ENCODE results near the gene ENKUR. TPM values are rescaled to one million over a fixed set of nuclear protein-coding genes. Genes with fewer than 3 reads are reported as not detected.

The ENKUR gene
- total RNA-seq, 6 experiments from 2014 or later = 0.14 to 0.33 (median 0.23) TPM; not detected in 1

DNA sequence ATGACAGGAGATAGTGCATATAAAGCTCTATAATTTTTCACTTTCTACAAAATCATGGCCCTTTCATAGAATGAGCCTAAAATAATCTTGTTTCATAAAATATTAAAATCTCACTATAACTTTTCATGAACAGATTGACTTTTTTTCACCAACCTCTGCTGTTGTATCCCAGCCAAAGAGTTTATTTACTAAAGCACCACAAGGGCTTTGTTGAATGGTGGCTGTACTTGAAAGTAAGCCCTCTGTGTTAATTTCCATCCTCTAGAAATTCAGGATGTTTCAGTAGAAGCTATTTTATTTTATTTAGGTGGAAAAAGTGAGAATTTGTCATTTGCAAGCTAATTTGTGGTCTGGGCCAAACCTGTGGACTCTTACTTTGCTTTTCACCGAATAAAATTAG is 30.7 kb upstream of the ENKUR start:
- 0 out of 2 replicates have a peak, but pooled peaks cover 4% of the 10 kb centered on the region for H3K36me3 Mint-ChIP-seq (ENCODE audit: low read depth)
- DNase-seq = no peak
- H3K4me1 Mint-ChIP-seq (ENCODE audit: low read depth) = peaks cover 19% of the 10 kb centered on the region
- TF ChIP-seq, protein P1, sequence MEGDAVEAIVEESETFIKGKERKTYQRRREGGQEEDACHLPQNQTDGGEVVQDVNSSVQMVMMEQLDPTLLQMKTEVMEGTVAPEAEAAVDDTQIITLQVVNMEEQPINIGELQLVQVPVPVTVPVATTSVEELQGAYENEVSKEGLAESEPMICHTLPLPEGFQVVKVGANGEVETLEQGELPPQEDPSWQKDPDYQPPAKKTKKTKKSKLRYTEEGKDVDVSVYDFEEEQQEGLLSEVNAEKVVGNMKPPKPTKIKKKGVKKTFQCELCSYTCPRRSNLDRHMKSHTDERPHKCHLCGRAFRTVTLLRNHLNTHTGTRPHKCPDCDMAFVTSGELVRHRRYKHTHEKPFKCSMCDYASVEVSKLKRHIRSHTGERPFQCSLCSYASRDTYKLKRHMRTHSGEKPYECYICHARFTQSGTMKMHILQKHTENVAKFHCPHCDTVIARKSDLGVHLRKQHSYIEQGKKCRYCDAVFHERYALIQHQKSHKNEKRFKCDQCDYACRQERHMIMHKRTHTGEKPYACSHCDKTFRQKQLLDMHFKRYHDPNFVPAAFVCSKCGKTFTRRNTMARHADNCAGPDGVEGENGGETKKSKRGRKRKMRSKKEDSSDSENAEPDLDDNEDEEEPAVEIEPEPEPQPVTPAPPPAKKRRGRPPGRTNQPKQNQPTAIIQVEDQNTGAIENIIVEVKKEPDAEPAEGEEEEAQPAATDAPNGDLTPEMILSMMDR (IDR thresholded peaks at IDR 0.05) = no peak
- no peak overlapping the region for H3K4me3 Mint-ChIP-seq
- no peak overlapping the region for H3K27ac Mint-ChIP-seq
- peaks cover 12% of the 10 kb centered on the region; the same call in 1 of the 2 replicates for H3K27me3 Mint-ChIP-seq (ENCODE audit: insufficient read depth)
- H3K9me3 Mint-ChIP-seq = 0 out of 2 replicates have a peak, but pooled peaks cover 6% of the 10 kb centered on the region

DNA sequence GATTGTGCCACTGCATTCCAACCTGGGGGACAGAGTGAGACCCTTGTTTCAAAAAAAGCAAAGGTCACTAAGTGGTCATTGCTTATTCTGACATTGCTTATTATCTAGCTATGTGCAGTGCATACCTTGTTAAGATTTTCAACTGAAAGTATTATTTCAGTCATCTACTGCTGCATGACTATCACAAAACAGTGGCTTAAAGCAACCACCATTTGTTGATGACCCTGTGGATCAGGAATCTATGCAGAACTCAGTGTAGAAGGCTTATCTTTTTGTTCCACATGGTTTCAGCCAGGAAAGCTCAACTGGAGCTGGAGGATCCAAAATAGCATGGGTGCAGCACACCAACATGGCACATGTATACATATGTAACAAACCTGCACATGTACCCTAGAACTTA is 23.6 kb upstream of the ENKUR start:
- Mint-ChIP-seq H3K4me1 (ENCODE audit: low read depth) (peaks cover 19% of the 10 kb centered on the region; the same call in 1 of the 2 replicates), H3K27me3 (ENCODE audit: insufficient read depth) (peaks cover 19% of the 10 kb centered on the region; the same call in 1 of the 2 replicates), H3K9me3 (no peaks in the 10 kb centered on the region), H3K36me3 (ENCODE audit: low read depth) (no peaks in the 10 kb centered on the region), H3K27ac (no peak overlapping the region), H3K4me3 (no peak overlapping the region)
- DNase-seq = no peak
- TF ChIP-seq, protein P1 (IDR thresholded peaks at IDR 0.05) = no peak

DNA sequence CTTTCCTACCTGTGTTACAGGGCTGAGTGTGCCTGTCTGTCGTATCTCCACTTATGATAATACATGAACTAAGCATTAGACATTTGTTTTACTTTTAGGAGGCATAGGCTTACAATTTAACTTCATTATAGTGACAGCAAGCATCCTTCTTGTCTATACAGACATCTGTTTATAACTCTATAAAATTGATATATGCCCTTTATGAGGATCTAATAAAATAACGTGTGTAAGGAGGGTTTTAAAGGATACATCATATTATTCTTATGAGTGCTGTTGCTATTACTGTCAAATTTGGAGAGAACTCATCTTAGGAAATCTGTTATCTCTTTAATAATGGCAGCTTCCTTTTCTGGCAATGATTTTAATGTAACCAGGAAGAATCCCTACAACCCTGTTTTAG is 22.4 kb upstream of the ENKUR start:
- Mint-ChIP-seq H3K27me3 (ENCODE audit: insufficient read depth) (peaks cover 17% of the 10 kb centered on the region; the same call in 1 of the 2 replicates), H3K9me3 (no peaks in the 10 kb centered on the region), H3K36me3 (ENCODE audit: low read depth) (no peaks in the 10 kb centered on the region), H3K4me1 (ENCODE audit: low read depth) (peaks cover 19% of the 10 kb centered on the region; the same call in 1 of the 2 replicates), H3K4me3 (no peak overlapping the region), H3K27ac (no peak overlapping the region)
- TF ChIP-seq, protein P1 (IDR thresholded peaks at IDR 0.05) = no peak
- no peak for DNase-seq

DNA sequence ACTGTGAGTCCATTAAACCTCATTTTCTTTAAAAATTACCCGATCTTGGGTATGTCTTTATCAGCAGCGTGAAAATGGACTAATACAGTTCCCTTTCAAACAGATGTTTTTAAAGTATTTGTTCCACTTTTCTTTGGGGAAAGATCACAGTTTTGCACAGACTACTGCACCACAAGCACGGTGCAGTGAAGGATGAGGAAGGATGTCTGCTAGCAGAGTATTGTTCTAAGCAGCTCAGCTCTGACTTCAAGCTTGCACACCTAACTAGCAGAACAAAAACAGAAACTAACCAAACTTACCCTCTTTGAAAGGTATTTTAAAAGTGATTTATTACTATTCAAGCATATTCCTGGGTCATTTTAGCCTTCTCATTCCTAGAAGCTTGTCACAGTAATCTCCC is 20.4 kb upstream of the ENKUR start:
- no peak overlapping the region for H3K27ac Mint-ChIP-seq
- H3K9me3 Mint-ChIP-seq = no peaks in the 10 kb centered on the region
- DNase-seq = no peak
- H3K4me3 Mint-ChIP-seq = no peak overlapping the region; the same call in 1 of the 2 replicates
- peaks cover 9% of the 10 kb centered on the region; the same call in 1 of the 2 replicates for H3K27me3 Mint-ChIP-seq (ENCODE audit: insufficient read depth)
- TF ChIP-seq, protein P1 (IDR thresholded peaks at IDR 0.05) = no peak
- H3K4me1 Mint-ChIP-seq (ENCODE audit: low read depth) = peaks cover 19% of the 10 kb centered on the region; the same call in 1 of the 2 replicates
- H3K36me3 Mint-ChIP-seq (ENCODE audit: low read depth) = no peaks in the 10 kb centered on the region

DNA sequence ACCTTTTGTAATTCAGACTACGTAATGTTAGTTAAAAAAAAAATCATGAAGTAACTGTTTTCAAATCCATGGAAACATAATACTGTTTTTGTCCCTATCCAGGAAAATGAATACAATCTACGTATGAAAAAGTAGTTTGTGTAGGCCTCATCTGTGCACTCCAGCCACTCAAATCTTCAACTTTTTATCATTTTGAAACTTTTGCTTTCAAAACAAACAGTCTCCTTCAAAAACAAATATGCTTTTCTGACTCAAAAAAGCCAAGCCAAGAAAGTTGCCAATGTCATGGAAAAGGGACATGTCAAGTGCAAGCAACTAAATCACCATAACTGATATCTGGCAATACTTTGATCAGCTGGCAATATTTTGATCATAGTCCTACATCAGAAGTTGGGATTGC is 13.6 kb upstream of the ENKUR start:
- no peaks in the 10 kb centered on the region for H3K9me3 Mint-ChIP-seq
- H3K36me3 Mint-ChIP-seq (ENCODE audit: low read depth) = no peaks in the 10 kb centered on the region; the same call in 1 of the 2 replicates
- TF ChIP-seq, protein P1 (IDR thresholded peaks at IDR 0.05) = no peak
- H3K27ac Mint-ChIP-seq = no peak overlapping the region
- DNase-seq = no peak
- peaks cover 12% of the 10 kb centered on the region for H3K4me1 Mint-ChIP-seq (ENCODE audit: low read depth)
- H3K27me3 Mint-ChIP-seq (ENCODE audit: insufficient read depth) = no peaks in the 10 kb centered on the region
- H3K4me3 Mint-ChIP-seq = no peak overlapping the region
